Keratinocyte (primary cell): ENCODE data around the gene CEP85. TPM values are rescaled to one million over a fixed set of nuclear protein-coding genes. Genes with fewer than 3 reads are reported as not detected.
"Not testable (repeated sequence)": the region's sequence is repeated elsewhere in the genome, so short reads cannot be mapped to it uniquely, and the experiment has no call there.

Experiments used
- DNase-seq: peaks from one replicate; pipeline ENCODE4 v3.0.0-alpha.2; 2011; ENCODE audit warnings: low read depth, missing footprints, low spot score
- FAIRE-seq: peaks from 2 replicates; lab custom pipeline; 2011; peaks lifted over from hg19 to GRCh38; lab: Jason Lieb, UNC
- H2AFZ ChIP-seq: 2 replicates; pipeline ENCODE4 v1.6.0; 2012; ENCODE audit warnings: low read length, control low read depth, inconsistent platforms; ENCODE audit not compliant: control insufficient read depth
- H3K27ac ChIP-seq: 2 replicates; pipeline ENCODE4 v1.5.1; 2011; ENCODE audit warnings: low read length; ENCODE audit not compliant: control insufficient read depth, insufficient read depth
- H3K27me3 ChIP-seq: 3 replicates; pipeline ENCODE4 v1.6.0; 2011; ENCODE audit warnings: low read length; ENCODE audit not compliant: control insufficient read depth, insufficient read depth; ENCODE audit errors: extremely low read depth
- H3K36me3 ChIP-seq, 2 experiments: 2 replicates in 1 of 2; 3 replicates in 1 of 2; pipeline ENCODE4 v1.5.1; 2011; ENCODE audit warnings: low read length in 2 of 2, mild to moderate bottlenecking in 1 of 2; ENCODE audit not compliant: control insufficient read depth in 2 of 2, insufficient read depth in 2 of 2; ENCODE audit errors: extremely low read depth in 1 of 2
- H3K4me1 ChIP-seq: 3 replicates; pipeline ENCODE4 v1.5.1; 2011; ENCODE audit warnings: low read length; ENCODE audit not compliant: control insufficient read depth, insufficient read depth; ENCODE audit errors: extremely low read depth
- H3K4me2 ChIP-seq: 3 replicates; pipeline ENCODE4 v1.6.0; 2011; ENCODE audit warnings: low read depth, low read length; ENCODE audit not compliant: control insufficient read depth, insufficient read depth; ENCODE audit errors: extremely low read depth
- H3K4me3 ChIP-seq, 3 experiments: fragments of 200-600 bp in 1 of 3; sonication (generic) in 1 of 3; 2 replicates in 2 of 3; 3 replicates in 1 of 3; pipeline ENCODE4 v1.5.1; 2011 to 2016; ENCODE audit warnings: low read length in 3 of 3, mild to moderate bottlenecking in 3 of 3, control low read depth in 2 of 3, inconsistent platforms in 1 of 3, low read depth in 1 of 3, mixed read lengths in 1 of 3, mixed run types in 1 of 3, moderate library complexity in 1 of 3; ENCODE audit not compliant: control insufficient read depth in 2 of 3, insufficient read depth in 2 of 3; ENCODE audit errors: extremely low read depth in 1 of 3
- H3K79me2 ChIP-seq: 2 replicates; pipeline ENCODE4 v1.6.0; 2012; ENCODE audit warnings: low read length; ENCODE audit not compliant: control insufficient read depth, insufficient read depth
- H3K9ac ChIP-seq: 3 replicates; pipeline ENCODE4 v1.6.0; 2011; ENCODE audit warnings: low read length; ENCODE audit not compliant: control insufficient read depth, insufficient read depth; ENCODE audit errors: extremely low read depth
- H3K9me1 ChIP-seq: 3 replicates; pipeline ENCODE4 v1.6.0; 2011; ENCODE audit warnings: low read length; ENCODE audit not compliant: control insufficient read depth, insufficient read depth; ENCODE audit errors: extremely low read depth
- H3K9me3 ChIP-seq: 2 replicates; pipeline ENCODE4 v1.5.1; 2012; ENCODE audit warnings: low read depth, low read length; ENCODE audit not compliant: control insufficient read depth
- H4K20me1 ChIP-seq: 3 replicates; pipeline ENCODE4 v1.6.0; 2011; ENCODE audit warnings: low read length; ENCODE audit not compliant: control insufficient read depth, insufficient read depth; ENCODE audit errors: extremely low read depth
- EZH2 ChIP-seq: IDR thresholded peaks from one replicate; pipeline ENCODE4 v1.6.1; 2012; ENCODE audit warnings: inconsistent platforms, mild to moderate bottlenecking, low read length, moderate library complexity
- dilution Hi-C: fragments of 300-500 bp; cut with MboI; formaldehyde crosslinking; loops from one replicate; pipeline ENCODE4 v1.7.0; 2020; ENCODE audit warnings: low sequenced_read_pairs; ENCODE audit not compliant: extremely low pct_ligation_motif_present
- polyA plus RNA-seq, 5 experiments: library from polyadenylated mRNA; depleted of rRNA in 3 of 5; stranded (reverse) in 3 of 5; stranded (forward) in 1 of 5; unstranded in 1 of 5; fragments of >200 nt; gene quantifications; 1 replicate in 1 of 5; 2 replicates in 3 of 5; 3 replicates in 1 of 5; pipeline versions ENCODE4 v1.2.1 to v1.2.3, GENCODE V29; 2011 to 2012; ENCODE audit warnings: missing spikeins in 2 of 5, low read depth in 1 of 5, low replicate concordance in 1 of 5
- TF ChIP-seq, protein P1 (sequence below), 3 experiments: IDR thresholded peaks in 1 of 3; conservative IDR thresholded peaks in 1 of 3; optimal IDR thresholded peaks in 1 of 3; 2 replicates in 2 of 3; 3 replicates in 1 of 3; pipeline versions ENCODE3 to v1.5.1; 2011; ENCODE audit warnings: low read length in 3 of 3, mild to moderate bottlenecking in 3 of 3, moderate library complexity in 2 of 3, control low read depth in 1 of 3, inconsistent platforms in 1 of 3; ENCODE audit not compliant: insufficient read depth in 2 of 3; ENCODE audit errors: extremely low read depth in 1 of 3

Gene CEP85
- polyA plus RNA-seq, 1 donor (not counting 4 experiments of a cell fraction or from before 2014, with no cell fraction given) = 17.0 TPM

GRCh38 chr1:26307363-26307781 is 73.4 kb downstream of the CEP85 start:
- no peaks in the 10 kb centered on the region for H3K36me3 ChIP-seq
- no peak overlapping the region for H3K27ac ChIP-seq
- TF ChIP-seq, protein P1, sequence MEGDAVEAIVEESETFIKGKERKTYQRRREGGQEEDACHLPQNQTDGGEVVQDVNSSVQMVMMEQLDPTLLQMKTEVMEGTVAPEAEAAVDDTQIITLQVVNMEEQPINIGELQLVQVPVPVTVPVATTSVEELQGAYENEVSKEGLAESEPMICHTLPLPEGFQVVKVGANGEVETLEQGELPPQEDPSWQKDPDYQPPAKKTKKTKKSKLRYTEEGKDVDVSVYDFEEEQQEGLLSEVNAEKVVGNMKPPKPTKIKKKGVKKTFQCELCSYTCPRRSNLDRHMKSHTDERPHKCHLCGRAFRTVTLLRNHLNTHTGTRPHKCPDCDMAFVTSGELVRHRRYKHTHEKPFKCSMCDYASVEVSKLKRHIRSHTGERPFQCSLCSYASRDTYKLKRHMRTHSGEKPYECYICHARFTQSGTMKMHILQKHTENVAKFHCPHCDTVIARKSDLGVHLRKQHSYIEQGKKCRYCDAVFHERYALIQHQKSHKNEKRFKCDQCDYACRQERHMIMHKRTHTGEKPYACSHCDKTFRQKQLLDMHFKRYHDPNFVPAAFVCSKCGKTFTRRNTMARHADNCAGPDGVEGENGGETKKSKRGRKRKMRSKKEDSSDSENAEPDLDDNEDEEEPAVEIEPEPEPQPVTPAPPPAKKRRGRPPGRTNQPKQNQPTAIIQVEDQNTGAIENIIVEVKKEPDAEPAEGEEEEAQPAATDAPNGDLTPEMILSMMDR (optimal IDR thresholded peaks at IDR 0.05 in 1 of 3, IDR thresholded peaks at IDR 0.05 in 1 of 3, conservative IDR thresholded peaks at IDR 0.05 in 1 of 3; ENCODE audit: extremely low read depth in 1 of 3, insufficient read depth in 2 of 3, low read length in 3 of 3) = no peak
- no peak for TF ChIP-seq EZH2
- no peaks in the 10 kb centered on the region for H3K9me3 ChIP-seq
- no peak for FAIRE-seq
- peaks cover 12% of the 10 kb centered on the region for H3K4me1 ChIP-seq
- peak overlapping the region; percentile 87 for H2AFZ ChIP-seq
- dilution Hi-C loops = no loop called here
- H3K79me2 ChIP-seq = peaks cover 3% of the 10 kb centered on the region
- no peaks in the 10 kb centered on the region for H3K9me1 ChIP-seq
- peak overlapping the region; percentile 87 for H3K4me2 ChIP-seq
- no peak overlapping the region for H3K9ac ChIP-seq
- no peaks in the 10 kb centered on the region for H3K27me3 ChIP-seq
- no peak for DNase-seq
- H4K20me1 ChIP-seq = no peaks in the 10 kb centered on the region
- H3K4me3 ChIP-seq = peak overlapping the region in 1 of 3 experiments; percentile 97

DNA sequence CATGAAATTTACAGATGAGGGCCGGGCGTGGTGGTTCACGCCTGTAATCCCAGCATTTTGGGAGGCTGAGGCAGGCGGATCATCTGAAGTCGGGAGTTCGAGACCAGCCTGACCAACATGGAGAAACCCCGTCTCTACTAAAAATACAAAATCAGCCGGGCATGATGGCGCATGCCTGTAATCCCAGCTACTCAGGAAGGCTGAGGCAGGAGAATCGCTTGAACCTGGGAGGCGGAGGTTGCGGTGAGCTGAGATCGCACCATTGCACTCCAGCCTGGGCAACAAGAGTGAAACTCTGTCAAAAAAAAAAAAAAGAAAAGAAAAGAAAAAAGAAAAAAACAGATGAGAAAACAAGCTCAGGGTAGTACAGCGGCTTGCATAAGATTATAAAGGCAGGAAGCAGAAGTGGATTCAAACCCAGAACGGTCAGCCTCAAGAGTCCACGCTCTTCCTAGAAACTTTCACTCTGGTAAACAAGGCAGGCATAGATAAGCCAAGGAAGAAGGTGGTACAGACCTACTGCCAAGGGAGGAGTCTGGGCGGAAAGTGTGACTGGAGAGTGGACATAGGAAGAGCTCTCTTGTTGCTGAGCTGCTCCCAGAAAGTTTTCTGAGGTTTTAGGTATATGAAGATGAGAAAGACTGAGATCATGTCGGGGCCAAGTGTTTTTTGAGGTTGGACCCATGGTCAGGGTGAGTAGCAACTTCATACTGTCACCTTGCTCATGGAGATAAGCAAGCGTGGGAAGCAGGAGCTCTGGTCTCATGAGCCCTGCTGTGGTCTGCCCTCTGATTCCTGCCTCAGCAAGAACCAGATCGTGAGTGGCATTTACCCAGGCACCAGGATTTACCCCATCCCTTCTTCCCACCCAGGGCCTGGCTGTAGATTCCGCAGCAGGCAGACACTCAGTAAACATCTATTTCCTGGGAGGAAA is 74.2 kb downstream of the CEP85 start:
- not testable (repeated sequence) for H3K4me2 ChIP-seq, H3K79me2 ChIP-seq

More for the DNA sequence above, 74.2 kb downstream of the CEP85 start:
- FAIRE-seq, dilution Hi-C loops, H3K27ac ChIP-seq, H3K9ac ChIP-seq, H3K36me3 ChIP-seq, H3K4me3 ChIP-seq, H4K20me1 ChIP-seq, H3K9me1 ChIP-seq, H3K9me3 ChIP-seq, DNase-seq, H3K27me3 ChIP-seq: not testable (repeated sequence)
- H2AFZ ChIP-seq = peak overlapping the region; percentile 22
- peaks cover 12% of the 10 kb centered on the region for H3K4me1 ChIP-seq
